HG03039 (cell line): ENCODE data around the gene EPB41.

Experiments used
- ATAC-seq: cut with Tn5 transposase; IDR thresholded peaks from one replicate; pipeline ENCODE4 v1.9.1; 2021; ENCODE audit warnings: mild to moderate bottlenecking, moderate library complexity; ENCODE audit not compliant: unreplicated experiment

The EPB41 gene

GRCh38 chr1:28973596-28974421, 59.4 kb downstream of the EPB41 start:
- no peak for ATAC-seq

- no peak for ATAC-seq
Observed at GRCh38 chr1:28974432-28974831, 60.1 kb downstream of the EPB41 start.

DNA sequence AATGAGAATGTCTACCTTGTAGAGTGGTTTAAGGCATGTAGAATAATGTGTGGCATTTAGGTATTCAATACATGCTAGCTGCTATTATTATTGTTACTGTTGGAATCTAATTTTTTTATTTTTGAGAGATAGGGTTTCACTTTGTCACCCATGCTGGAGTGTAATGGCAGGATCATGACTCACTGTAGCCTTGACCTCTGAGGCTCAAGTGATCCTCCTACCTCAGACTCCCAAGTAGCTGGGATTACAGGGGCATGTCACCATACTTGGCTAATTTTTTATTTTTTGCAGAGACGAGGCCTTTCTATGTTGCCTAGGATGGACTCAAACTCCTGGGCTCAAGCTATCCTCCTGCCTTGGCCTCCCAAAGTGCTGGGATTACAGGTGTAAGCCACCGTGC, 61.9 kb downstream of the EPB41 start:
- no peak for ATAC-seq

GRCh38 chr1:28981210-28981609, 66.8 kb downstream of the EPB41 start:
- no peak for ATAC-seq

GRCh38 chr1:28982198-28982597, 67.8 kb downstream of the EPB41 start:
- ATAC-seq, result no peak

- no peak for ATAC-seq
Observed at GRCh38 chr1:28983091-28983490, 68.7 kb downstream of the EPB41 start.

DNA sequence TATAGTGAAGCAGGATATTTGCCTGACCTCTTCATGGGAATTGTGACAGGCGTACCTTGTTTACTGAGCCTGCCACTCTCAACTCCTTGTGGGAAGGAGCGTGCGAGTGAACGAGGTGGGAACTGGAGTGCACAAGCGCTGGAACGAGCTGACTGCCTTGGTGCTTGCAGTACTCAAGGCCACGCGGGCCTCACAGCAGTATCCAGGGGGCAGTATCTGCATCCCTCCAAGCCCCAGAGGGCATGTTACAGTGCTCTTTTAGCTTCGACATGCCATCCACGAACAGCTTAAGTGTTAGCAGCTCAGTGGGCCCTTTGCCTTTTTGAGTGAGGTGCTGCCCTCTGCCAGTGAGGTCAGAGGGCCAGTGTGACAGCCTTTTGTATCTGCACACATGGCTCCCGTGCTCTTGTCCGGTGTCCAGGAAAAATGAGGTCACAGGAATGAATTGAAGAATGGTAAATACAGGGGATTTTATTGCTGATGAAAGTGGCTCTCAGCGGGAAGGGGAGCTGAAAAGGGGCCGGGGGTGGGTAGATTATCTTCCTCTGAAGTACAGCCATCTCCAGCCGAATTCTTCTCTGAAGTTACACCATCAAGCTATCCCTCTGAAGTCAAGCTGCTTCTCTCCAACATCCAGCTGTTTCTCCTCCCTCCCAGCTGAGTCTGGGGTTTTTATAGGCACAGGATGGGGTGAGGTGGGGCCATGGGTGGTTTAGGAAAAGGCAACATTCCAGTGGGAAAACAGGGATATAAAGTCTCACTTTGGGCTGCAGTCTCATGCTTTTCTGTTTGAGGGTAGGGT, 69.3 kb downstream of the EPB41 start:
- no peak for ATAC-seq

DNA sequence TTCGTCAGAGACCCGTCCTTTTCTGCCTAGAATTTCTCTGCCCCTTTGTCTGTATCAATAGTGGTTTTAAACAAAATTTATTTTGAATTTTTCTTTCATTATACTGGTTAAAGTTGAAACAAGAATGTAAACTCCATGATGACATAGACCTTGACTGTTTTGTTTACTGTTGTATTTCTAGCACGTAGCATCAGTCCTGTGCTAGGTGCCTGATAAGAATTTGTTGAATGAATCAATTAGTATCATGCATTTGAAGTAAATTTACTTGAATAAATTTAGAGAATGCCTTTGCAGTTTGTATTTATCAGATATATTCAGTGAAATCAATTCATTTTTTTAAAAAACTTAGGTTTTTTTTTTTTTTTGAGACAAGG, 69.9 kb downstream of the EPB41 start:
- no peak for ATAC-seq

- ATAC-seq, result no peak
Observed at GRCh38 chr1:28985427-28985826, 71.1 kb downstream of the EPB41 start.

DNA sequence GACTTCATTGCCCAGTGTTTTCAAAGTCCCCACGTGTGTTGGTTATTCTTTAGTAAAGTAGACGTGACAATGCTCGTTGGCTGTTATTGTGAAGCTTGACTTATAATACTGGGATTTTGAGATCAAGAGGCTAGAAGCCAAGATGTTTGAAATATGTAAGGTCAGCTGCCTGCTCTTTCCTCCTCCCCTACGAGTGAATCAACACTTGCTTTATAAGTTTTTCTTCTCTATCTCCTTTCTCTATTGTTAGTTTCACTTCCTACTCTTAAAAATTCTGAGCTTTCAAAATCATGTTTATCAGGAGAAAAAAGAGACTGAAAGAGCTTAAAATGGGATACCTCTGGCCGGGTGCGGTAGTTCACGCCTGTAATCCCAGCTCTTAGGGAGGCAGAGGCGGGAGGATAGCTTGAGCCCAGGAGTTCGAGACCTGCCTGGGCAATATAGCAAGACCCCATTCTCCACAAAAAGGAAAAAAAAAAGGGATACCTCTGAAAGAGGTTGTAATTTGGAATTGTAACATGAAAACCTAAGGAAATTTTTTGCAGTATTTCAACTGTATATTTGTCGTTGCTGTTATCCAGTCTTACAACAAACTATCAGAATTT, 72.0 kb downstream of the EPB41 start:
- no peak for ATAC-seq

DNA sequence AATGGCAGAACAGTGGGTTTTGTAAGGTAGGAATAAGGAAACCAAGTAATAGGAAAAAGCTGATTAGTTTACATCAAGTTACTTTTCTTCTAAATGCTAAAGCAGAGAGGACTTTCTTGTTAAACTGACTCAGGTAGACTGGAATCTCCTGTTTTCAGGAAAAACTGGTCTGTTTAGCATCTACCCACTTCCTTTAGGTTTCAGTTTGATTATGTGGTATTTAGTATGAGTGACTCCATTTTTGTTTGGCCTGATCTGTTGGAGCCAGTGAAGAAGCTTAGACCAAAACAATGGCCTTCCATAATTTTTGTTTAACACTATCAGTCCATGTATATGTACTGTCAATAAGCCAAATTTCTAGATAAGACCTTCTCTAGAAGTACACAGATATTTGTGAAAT, 88.4 kb downstream of the EPB41 start:
- ATAC-seq, result no peak

GRCh38 chr1:29004288-29004687, 89.9 kb downstream of the EPB41 start:
- no peak for ATAC-seq

DNA sequence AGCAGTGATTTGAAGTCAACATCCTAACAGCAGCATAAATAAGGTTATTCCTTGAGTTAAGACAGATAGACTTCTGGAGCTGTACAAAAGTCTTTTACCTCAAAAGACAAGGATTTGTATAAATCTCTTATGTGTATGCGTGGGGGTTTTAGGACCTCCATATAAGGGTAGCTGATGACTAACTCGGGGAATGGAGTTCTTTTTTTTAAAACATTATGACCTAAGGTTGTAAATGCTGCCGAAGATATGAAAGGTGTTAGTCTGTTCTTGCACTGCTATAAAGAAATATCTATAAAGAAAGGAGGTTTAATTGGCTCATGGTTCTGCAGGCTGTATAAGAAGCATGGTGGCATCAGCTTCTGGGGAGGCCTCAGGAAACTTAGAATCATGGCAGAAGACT, 90.4 kb downstream of the EPB41 start:
- no peak for ATAC-seq

DNA sequence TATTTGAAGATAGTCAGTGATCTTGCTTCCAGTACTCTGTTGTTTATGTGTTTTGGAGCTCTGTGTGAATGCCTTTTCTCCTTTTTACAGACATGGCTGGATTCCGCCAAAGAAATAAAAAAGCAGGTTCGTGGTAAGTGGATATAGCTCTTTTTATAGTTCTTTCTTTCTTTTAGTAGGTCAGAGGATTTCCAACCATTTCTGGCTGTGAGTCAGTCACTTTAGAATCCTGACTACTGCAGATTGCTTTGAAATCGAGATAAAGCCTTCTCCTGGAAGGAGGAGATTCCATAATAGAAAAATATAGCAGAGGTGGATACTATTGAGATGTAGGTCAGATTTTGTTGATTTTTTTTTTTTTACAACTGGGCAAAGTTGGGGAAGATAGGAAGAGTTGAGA, 97.4 kb downstream of the EPB41 start:
- no peak for ATAC-seq

GRCh38 chr1:29017235-29017634, 102.9 kb downstream of the EPB41 start:
- no peak for ATAC-seq

DNA sequence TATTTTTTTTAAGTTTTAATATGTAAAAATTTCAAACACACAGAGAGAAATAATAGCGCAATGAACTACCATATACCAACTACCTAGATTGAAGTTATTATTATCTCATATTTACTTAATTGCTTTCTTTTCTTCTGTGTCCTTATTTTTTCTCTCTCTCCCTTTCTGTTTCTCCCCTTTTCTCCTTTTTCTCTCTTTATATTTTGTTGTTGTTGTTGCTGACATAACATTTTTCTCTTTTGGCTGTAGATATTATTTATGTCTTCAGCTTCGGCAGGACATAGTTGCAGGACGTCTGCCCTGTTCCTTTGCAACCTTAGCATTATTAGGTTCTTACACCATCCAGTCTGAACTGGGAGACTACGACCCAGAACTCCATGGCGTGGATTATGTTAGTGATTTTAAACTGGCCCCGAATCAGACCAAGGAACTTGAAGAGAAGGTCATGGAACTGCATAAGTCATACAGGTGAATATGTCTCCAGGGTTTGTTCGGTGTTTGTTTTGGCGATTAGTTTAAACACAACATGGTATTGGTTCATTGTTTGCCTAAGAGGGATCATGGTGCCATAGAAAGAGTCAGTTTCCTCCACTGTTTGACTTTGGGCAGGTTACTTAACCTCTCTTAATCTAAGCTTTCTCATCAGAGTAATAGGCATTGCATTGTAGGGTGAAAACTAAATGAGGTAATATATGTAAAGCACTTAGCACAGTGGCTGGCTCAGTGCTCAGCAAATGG, 103.8 kb downstream of the EPB41 start:
- ATAC-seq, result no peak

DNA sequence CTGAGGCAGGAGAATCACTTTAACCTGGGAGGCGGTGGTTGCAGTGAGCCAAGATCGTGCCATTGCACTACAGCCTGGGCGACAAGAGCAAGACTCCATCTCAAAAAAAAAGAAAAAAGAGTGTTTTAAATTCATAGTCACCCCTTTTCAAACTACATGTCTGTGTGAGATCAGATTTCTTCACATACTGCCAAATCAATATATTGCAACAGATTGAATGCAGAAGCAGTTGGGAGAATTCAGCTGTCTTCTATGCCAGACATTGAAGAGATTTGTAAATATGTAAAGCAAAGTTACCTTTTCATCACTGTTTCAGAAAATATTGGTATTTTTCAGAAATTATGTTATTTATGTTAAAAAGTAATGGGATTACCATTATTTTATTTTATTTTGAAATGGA, 108.3 kb downstream of the EPB41 start:
- no peak for ATAC-seq

DNA sequence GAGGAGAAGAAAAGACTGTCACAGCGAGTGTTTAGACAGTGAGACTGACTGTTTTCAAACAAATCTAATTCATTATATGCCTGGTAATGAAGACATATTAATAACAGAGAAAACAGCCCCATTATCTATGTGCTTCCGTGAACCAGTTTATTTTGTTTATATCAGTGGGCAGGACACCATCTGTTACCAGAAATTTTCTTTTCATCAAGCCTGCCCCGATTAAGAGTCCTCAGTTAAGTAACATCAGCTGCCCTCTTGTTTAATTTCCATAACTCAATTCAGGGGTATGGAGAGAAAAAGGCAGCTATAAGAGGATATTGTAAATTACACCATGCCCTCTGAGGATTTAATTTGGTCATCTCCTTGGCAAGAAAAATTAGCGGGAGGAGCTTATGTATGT, 115.3 kb downstream of the EPB41 start:
- ATAC-seq, result no peak

GRCh38 chr1:29032841-29033240, 118.5 kb downstream of the EPB41 start:
- ATAC-seq, result no peak

DNA sequence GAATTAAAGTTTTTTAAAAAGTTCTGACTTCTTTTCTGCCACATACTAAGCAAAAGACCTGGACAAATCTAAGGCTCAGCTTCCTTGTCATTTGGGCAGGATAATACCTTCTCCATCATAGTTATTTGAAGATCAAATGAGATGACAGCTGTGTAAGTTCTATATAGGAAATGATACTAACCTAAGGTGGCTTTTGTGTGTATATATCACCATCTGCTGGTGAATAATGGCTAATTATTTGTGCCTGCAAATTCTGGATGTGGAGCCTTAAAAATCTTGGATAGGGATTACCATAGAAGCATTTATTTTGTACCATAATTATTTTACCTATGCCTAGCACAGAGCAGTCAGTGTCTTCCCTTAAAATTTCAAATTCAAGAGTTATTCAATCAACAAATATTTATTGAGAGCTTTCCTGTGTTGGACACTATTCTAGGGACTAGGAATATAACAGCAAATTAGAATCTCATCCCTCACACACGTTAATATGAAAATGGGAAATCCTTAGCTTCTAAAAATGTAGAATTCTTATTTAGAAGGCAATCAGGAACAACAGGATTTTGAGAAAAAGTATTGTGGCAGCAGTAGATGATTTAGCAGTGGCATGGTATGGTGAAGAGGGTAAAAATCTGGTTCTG, 119.6 kb downstream of the EPB41 start:
- ATAC-seq, result no peak
